Astrocyte of the cerebellum (primary cell): ENCODE measurements around the gene TAP1.
A peak's percentile ranks its signal among the peaks of the same experiment; 100 is the strongest.
"Not testable (repeated sequence)": the region's sequence is repeated elsewhere in the genome, so short reads cannot be mapped to it uniquely, and the experiment has no call there.

Experiments
- DNase-seq: peaks from one replicate; pipeline ENCODE4 v3.0.0-alpha.2; 2011; ENCODE audit warnings: low read depth
- H3K4me3 ChIP-seq: 2 replicates; pipeline ENCODE4 v1.5.1; 2011; ENCODE audit warnings: mild to moderate bottlenecking, low read depth, low read length, moderate library complexity
- in situ Hi-C: cut with HindIII; loops from 2 replicates; pipeline ENCODE4 v1.10.0; 2017; ENCODE audit warnings: low sequenced_read_pairs
- TF ChIP-seq, protein P1 (sequence below): IDR thresholded peaks from 2 replicates; pipeline ENCODE4 v1.5.1; 2012; ENCODE audit warnings: low read length, low read depth, moderate library complexity, mild to moderate bottlenecking; ENCODE audit errors: missing control alignments

The TAP1 gene

DNA sequence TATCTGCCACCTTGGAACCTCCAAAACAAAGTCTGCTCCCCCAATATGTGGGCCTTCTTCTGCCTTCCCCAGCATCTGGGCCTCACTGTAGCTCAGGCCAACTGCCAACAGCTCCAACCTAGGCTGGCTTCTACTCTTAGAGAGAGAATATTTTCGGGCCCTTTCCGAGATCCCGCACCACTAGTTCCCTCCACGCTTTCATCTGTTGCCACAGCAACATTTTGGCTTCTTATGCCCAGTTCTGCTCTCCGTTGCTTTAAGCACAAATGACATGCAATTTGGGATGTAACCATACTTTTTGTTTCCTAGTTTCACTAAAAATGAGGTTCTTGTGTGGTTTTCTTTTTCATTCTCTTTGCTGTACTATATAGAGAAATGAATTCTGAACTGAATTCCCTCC, 34.1 kb upstream of the TAP1 start:
- no peak overlapping the region for H3K4me3 ChIP-seq
- TF ChIP-seq, protein P1, sequence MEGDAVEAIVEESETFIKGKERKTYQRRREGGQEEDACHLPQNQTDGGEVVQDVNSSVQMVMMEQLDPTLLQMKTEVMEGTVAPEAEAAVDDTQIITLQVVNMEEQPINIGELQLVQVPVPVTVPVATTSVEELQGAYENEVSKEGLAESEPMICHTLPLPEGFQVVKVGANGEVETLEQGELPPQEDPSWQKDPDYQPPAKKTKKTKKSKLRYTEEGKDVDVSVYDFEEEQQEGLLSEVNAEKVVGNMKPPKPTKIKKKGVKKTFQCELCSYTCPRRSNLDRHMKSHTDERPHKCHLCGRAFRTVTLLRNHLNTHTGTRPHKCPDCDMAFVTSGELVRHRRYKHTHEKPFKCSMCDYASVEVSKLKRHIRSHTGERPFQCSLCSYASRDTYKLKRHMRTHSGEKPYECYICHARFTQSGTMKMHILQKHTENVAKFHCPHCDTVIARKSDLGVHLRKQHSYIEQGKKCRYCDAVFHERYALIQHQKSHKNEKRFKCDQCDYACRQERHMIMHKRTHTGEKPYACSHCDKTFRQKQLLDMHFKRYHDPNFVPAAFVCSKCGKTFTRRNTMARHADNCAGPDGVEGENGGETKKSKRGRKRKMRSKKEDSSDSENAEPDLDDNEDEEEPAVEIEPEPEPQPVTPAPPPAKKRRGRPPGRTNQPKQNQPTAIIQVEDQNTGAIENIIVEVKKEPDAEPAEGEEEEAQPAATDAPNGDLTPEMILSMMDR = no peak
- no peak for DNase-seq
- in situ Hi-C loops = no loop called here

DNA sequence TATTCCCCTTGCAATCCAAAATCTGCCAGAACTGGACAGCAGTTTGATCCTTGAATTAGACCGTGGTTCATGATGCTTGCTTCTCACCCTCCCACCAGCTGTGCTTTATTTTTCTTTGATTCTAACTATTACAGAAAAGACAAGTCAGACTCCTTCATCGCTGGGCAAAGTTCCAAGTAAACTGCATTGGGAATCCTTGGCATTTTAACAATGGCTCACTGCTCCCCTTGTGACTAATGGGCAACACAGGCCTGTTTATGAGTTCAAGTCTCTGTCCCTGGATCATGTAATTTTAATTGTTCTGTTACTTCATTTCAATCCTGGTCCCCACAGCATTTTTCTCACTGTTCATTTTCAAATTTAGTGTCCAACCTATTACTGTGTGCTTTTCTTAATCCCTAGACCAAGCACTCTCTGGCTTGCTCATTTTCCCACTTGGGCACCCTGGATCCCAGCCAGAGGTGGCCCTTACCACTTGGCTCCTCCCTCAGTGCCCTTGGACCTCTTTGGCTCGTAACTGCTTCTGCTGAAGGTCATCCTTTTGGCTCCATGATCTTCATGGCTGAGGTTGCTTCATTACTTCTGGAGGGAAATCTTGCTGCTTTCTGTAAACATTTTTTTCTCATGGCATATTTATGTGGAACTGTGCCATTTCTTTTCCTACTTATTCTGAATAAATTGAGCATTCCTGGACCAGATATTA, 33.3 kb upstream of the TAP1 start:
- H3K4me3 ChIP-seq = no peak overlapping the region
- in situ Hi-C loops = no loop called here
- TF ChIP-seq, protein P1 = no peak
- DNase-seq = no peak

DNA sequence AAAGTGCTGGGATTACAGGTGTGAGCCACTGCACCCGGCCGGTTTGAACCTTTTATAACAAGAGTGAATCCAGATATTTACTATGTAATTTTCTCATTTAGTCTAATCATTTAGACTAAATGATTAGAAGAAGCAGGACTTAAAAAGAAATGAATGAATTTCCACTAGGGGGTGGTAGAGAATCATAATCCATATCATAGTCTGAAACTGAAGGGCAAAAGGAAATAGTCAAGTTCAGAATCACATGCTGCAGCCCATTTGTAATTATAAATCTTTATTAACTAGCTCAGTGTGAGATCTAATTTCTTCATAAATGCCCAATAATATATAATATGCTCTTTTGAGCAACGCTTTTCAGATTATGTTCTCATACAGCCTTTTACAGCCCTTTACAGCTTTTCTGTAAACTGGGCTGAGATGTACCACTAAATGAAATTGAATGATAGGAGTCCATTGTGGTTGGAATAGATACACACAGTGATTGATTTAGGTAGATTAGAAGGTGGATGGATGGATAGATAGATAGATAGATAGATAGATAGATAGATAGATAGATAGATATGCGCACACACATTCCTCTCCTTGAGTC, 32.3 kb upstream of the TAP1 start:
- no peak overlapping the region for H3K4me3 ChIP-seq
- TF ChIP-seq, protein P1 = peak; percentile 22
- in situ Hi-C loops = no loop called here
- DNase-seq = peak; percentile 70

DNA sequence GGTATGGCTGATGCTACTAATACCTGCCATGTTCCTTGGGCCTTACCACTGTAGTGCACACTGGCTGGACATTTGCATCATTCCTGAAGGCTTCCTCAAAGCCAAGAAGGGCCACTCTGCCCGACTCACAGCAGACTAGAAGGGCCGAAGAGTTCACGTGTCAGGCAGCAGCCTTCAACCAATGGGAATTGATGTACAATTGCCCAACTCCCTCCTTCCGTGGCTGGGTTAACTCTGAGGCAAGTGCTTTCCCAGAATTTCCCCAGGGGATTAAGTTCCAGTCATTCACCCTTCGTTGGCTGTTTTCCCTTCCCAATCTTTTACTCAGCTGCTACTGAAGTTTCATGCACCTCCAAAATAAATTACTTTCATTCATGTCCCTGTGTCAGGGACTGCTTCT, 30.3 kb upstream of the TAP1 start:
- no peak for DNase-seq
- no peak overlapping the region for H3K4me3 ChIP-seq
- in situ Hi-C loops = no loop called here
- TF ChIP-seq, protein P1 = no peak

DNA sequence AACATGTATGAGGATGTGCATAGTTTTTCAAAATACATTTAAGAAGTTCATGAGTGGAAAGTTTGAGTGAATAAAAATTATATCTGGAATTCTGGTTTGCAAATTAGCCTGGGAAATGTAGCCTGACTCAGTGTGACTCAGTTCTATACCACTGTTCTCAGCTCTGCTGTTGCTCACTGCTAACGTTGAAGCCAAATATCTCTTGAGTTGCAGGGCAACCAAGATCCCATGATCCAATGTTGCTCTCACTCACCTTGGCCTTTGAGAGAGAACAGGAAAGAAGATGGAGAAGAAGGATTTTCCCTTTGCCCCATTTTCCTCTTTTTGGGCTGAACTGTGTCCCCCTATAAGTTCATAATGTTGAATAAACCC, 29.4 kb upstream of the TAP1 start:
- no peak for DNase-seq
- in situ Hi-C loops = no loop called here
- TF ChIP-seq, protein P1 = no peak
- no peak overlapping the region for H3K4me3 ChIP-seq

DNA sequence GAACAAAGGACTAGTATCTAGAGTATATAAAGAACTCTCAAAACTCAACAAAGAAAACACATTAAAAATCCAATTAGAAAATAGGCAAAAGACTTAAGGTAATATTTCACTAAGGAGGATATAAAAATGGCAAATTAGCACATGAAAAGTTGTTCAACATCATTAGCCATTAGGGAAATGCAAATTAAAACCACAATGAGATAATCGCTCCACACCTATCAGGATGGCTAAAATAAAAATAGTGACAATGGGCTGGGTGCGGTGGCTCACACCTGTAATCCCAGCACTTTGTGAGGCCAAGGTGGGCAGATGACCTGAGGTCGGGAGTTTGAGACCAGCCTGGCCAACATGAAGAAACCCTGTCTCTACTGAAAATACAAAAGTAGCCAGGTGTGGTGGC, 27.5 kb upstream of the TAP1 start:
- H3K4me3 ChIP-seq, in situ Hi-C loops, DNase-seq: not testable (repeated sequence)

DNA sequence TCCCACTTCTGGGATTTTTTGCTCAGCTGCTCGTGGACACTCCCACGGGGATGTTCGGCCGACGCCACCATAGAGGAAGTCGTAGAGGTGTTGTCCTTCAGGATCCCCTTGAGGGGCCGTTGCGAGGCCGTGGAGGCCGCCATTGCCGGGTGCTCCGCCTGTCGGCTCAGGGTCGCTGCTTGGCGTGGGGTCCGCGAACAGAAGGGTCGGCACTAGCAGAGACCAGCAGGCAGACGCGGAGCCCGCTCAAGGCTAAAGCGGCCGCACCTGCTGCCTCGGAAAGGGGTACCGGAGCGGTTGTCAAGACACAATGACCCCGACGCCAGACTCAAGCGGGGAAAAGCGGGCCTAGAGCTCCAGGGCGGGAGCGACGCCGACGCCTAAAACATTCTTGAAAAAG, 26.2 kb upstream of the TAP1 start:
- no peak overlapping the region for H3K4me3 ChIP-seq

More for the DNA sequence above, 26.2 kb upstream of the TAP1 start:
- no peak for DNase-seq
- in situ Hi-C loops = no loop called here
- TF ChIP-seq, protein P1 = no peak
